Measurements from ENCODE around the gene ZNF33A.

ZNF33A gene

GRCh38 chr10:38032886-38033285, 22.4 kb downstream of the ZNF33A start:
- Histone ChIP-seq H3K79me2 (ENCODE audit: control insufficient read depth, low read length) (no peaks in the 10 kb centered on the region), H3K4me3 (ENCODE audit: low read length) (no peak overlapping the region), H3K27ac (ENCODE audit: low read depth, low read length) (no peak overlapping the region), H3F3A (ENCODE audit: control insufficient read depth, insufficient read depth) (no peaks in the 10 kb centered on the region), H3K9me2 (replicated peaks; ENCODE audit: control insufficient read depth, low read length) (no peaks in the 10 kb centered on the region), H3K36me3 (ENCODE audit: control insufficient read depth, low read length) (peaks cover 83% of the 10 kb centered on the region), H4K20me1 (ENCODE audit: control insufficient read depth, insufficient read depth, low read depth, low read length) (no peaks in the 10 kb centered on the region), H3K27me3 (ENCODE audit: control insufficient read depth, low read length) (no peaks in the 10 kb centered on the region), H3K9me3 (ENCODE audit: control insufficient read depth, insufficient read depth, low read length) (no peaks in the 10 kb centered on the region), H3K4me1 (ENCODE audit: control insufficient read depth, low read length) (no peaks in the 10 kb centered on the region), H3K4me2 (ENCODE audit: low read length) (no peak overlapping the region)
- no peak for TF ChIP-seq CTCF (IDR thresholded peaks at IDR 0.05; ENCODE audit: low read depth, low read length, poor library complexity, severe bottlenecking)
- TF ChIP-seq EZH2phosphoT487 (IDR thresholded peaks at IDR 0.05; ENCODE audit: borderline replicate concordance, low read length), result no peak

GRCh38 chr10:38038107-38038931, 27.8 kb downstream of the ZNF33A start:
- H3F3A ChIP-seq (ENCODE audit: control insufficient read depth, insufficient read depth), result no peaks in the 10 kb centered on the region
- H3K4me2 ChIP-seq (ENCODE audit: low read length), result no peak overlapping the region
- no peaks in the 10 kb centered on the region for H3K9me2 ChIP-seq (replicated peaks; ENCODE audit: control insufficient read depth, low read length)
- H4K20me1 ChIP-seq (ENCODE audit: control insufficient read depth, insufficient read depth, low read depth, low read length), result no peaks in the 10 kb centered on the region
- TF ChIP-seq EZH2phosphoT487 (IDR thresholded peaks at IDR 0.05; ENCODE audit: borderline replicate concordance, low read length) (no peak), CTCF (IDR thresholded peaks at IDR 0.05; ENCODE audit: low read depth, low read length, poor library complexity, severe bottlenecking) (no peak)
- peaks cover 34% of the 10 kb centered on the region for H3K79me2 ChIP-seq (ENCODE audit: control insufficient read depth, low read length)
- H3K4me3 ChIP-seq (ENCODE audit: low read length), result no peak overlapping the region; the same call in 1 of the 2 replicates
- no peak overlapping the region for H3K27ac ChIP-seq (ENCODE audit: low read depth, low read length)
- H3K9me3 ChIP-seq (ENCODE audit: control insufficient read depth, insufficient read depth, low read length), result no peaks in the 10 kb centered on the region
- H3K36me3 ChIP-seq (ENCODE audit: control insufficient read depth, low read length), result peaks cover 85% of the 10 kb centered on the region
- peaks cover 9% of the 10 kb centered on the region for H3K4me1 ChIP-seq (ENCODE audit: control insufficient read depth, low read length)
- no peaks in the 10 kb centered on the region for H3K27me3 ChIP-seq (ENCODE audit: control insufficient read depth, low read length)

- Histone ChIP-seq H3K4me3 (ENCODE audit: low read length) (no peak overlapping the region; the same call in 1 of the 2 replicates), H3K9me2 (replicated peaks; ENCODE audit: control insufficient read depth, low read length) (no peaks in the 10 kb centered on the region), H4K20me1 (ENCODE audit: control insufficient read depth, insufficient read depth, low read depth, low read length) (no peaks in the 10 kb centered on the region), H3K9me3 (ENCODE audit: control insufficient read depth, insufficient read depth, low read length) (no peaks in the 10 kb centered on the region), H3K4me1 (ENCODE audit: control insufficient read depth, low read length) (peaks cover 9% of the 10 kb centered on the region), H3K79me2 (ENCODE audit: control insufficient read depth, low read length) (peaks cover 34% of the 10 kb centered on the region), H3F3A (ENCODE audit: control insufficient read depth, insufficient read depth) (no peaks in the 10 kb centered on the region), H3K27me3 (ENCODE audit: control insufficient read depth, low read length) (no peaks in the 10 kb centered on the region), H3K4me2 (ENCODE audit: low read length) (no peak overlapping the region), H3K36me3 (ENCODE audit: control insufficient read depth, low read length) (peaks cover 87% of the 10 kb centered on the region), H3K27ac (ENCODE audit: low read depth, low read length) (no peak overlapping the region)
- TF ChIP-seq CTCF (IDR thresholded peaks at IDR 0.05; ENCODE audit: low read depth, low read length, poor library complexity, severe bottlenecking), result no peak
Measured at GRCh38 chr10:38038932-38039245, 28.4 kb downstream of the ZNF33A start.

Data from DOHH2 (cell line).